IPS-11a (cell line): ENCODE measurements around the gene SRY.
A peak's percentile ranks its signal among the peaks of the same experiment; 100 is the strongest.
"Not testable (repeated sequence)": the region's sequence is repeated elsewhere in the genome, so short reads cannot be mapped to it uniquely, and the experiment has no call there.

Source experiments
- H3K4me3 ChIP-seq: one replicate; pipeline ENCODE4 v1.5.1; 2013; ENCODE audit warnings: low read depth, low read length, control low read depth

Gene SRY

GRCh38 chrY:2787600-2787999, at the start of gene SRY:
TSS of gene SRY (minus strand) at chrY:2787682. CDS start at chrY:2787603, 79 bp downstream.
- peak within 1 kb of the TSS; percentile 82 for H3K4me3 ChIP-seq

GRCh38 chrY:2837078-2837477, 49.6 kb upstream of the SRY start:
- no peak overlapping the region for H3K4me3 ChIP-seq

GRCh38 chrY:2835230-2835629, 47.7 kb upstream of the SRY start:
- no peak overlapping the region for H3K4me3 ChIP-seq

- no peak overlapping the region for H3K4me3 ChIP-seq
These were observed 41.0 kb upstream of the SRY start for GRCh38 chrY:2828497-2828896.

- no peak overlapping the region for H3K4me3 ChIP-seq
These were observed 37.0 kb upstream of the SRY start for GRCh38 chrY:2824471-2824870.

GRCh38 chrY:2817146-2817896, 29.8 kb upstream of the SRY start:
- not testable (repeated sequence) for H3K4me3 ChIP-seq

GRCh38 chrY:2800246-2800645, 12.8 kb upstream of the SRY start:
- no peak overlapping the region for H3K4me3 ChIP-seq

- no peak overlapping the region for H3K4me3 ChIP-seq
These were observed 10.5 kb upstream of the SRY start for GRCh38 chrY:2797991-2798390.

- no peak overlapping the region for H3K4me3 ChIP-seq
These were observed 9.6 kb upstream of the SRY start for GRCh38 chrY:2796977-2797523.

GRCh38 chrY:2789756-2790155, 2.3 kb upstream of the SRY start:
- H3K4me3 ChIP-seq, result no peak overlapping the region

GRCh38 chrY:2786876-2787512, 488 bp downstream of the SRY start:
- peak overlapping the region; percentile 82 for H3K4me3 ChIP-seq
